ENCODE measurements around the gene EHD1. TPM values are rescaled to one million over a fixed set of nuclear protein-coding genes. Genes with fewer than 3 reads are reported as not detected.
A peak's percentile ranks its signal among the peaks of the same experiment; 100 is the strongest.

EHD1 gene
- total and polyA plus RNA-seq, 2 experiments from 2014 or later: 55.2 to 90.2 TPM

- no peak for DNase-seq
- 77 to 78% methylated on average over 8 of the region's 8 CpGs for WGBS, 2 experiments (ENCODE audit: low coverage in 1 of 2, low lambda C conversion rate in 2 of 2, missing lambda C conversion rate in 2 of 2)
- in situ Hi-C loops (cut with MboI): no loop called here
Observed at GRCh38 chr11:64919627-64920026, 41.2 kb upstream of the EHD1 start.

GRCh38 chr11:64918017-64918416 lies 39.6 kb upstream of the EHD1 start:
- H3K4me1 ChIP-seq (ENCODE audit: insufficient read depth): peaks cover 10% of the 10 kb centered on the region; the same call in 1 of the 2 replicates
- WGBS, 2 experiments (ENCODE audit: low coverage in 1 of 2, low lambda C conversion rate in 2 of 2, missing lambda C conversion rate in 2 of 2): 3 to 5% methylated on average over 4 of the region's 4 CpGs
- H3K27ac ChIP-seq: peak overlapping the region; percentile 58
- TF ChIP-seq EZH2phosphoT487 (IDR thresholded peaks at IDR 0.05; ENCODE audit: insufficient read depth, low read depth): no peak
- TF ChIP-seq EZH2 (IDR thresholded peaks at IDR 0.05; ENCODE audit: insufficient read depth, poor library complexity, severe bottlenecking): no peak
- peaks cover 19% of the 10 kb centered on the region for H3K79me2 ChIP-seq (ENCODE audit: insufficient read depth)
- H3K36me3 ChIP-seq (ENCODE audit: low read depth): no peaks in the 10 kb centered on the region
- no peaks in the 10 kb centered on the region for H3K27me3 ChIP-seq (replicated peaks; ENCODE audit: insufficient read depth)
- peak overlapping the region; percentile 68 for H3K9ac ChIP-seq
- in situ Hi-C loops (cut with MboI): no loop called here
- no peaks in the 10 kb centered on the region for H4K20me1 ChIP-seq (ENCODE audit: insufficient read depth)
- peak; percentile 89 for DNase-seq
- peak overlapping the region; percentile 81 for H3K4me2 ChIP-seq (ENCODE audit: unreplicated experiment)
- peaks cover 13% of the 10 kb centered on the region for H3F3A ChIP-seq (ENCODE audit: insufficient read depth)
- peak overlapping the region; percentile 90 for H3K4me3 ChIP-seq
- peak overlapping the region; percentile 84 for H2AFZ ChIP-seq
- H3K9me2 ChIP-seq (ENCODE audit: insufficient read depth): no peaks in the 10 kb centered on the region
- H3K9me3 ChIP-seq (ENCODE audit: low read depth): no peaks in the 10 kb centered on the region

More at GRCh38 chr11:64919627-64920026, 41.2 kb upstream of the EHD1 start:
- H2AFZ ChIP-seq: no peak overlapping the region
- no peak overlapping the region for H3K4me2 ChIP-seq (ENCODE audit: unreplicated experiment)
- TF ChIP-seq EZH2 (IDR thresholded peaks at IDR 0.05; ENCODE audit: insufficient read depth, poor library complexity, severe bottlenecking) (no peak), EZH2phosphoT487 (IDR thresholded peaks at IDR 0.05; ENCODE audit: insufficient read depth, low read depth) (no peak)
- H3K27me3 ChIP-seq (replicated peaks; ENCODE audit: insufficient read depth): no peaks in the 10 kb centered on the region
- H3F3A ChIP-seq (ENCODE audit: insufficient read depth): peaks cover 13% of the 10 kb centered on the region
- no peak overlapping the region for H3K9ac ChIP-seq
- H3K36me3 ChIP-seq (ENCODE audit: low read depth): no peaks in the 10 kb centered on the region
- no peak overlapping the region for H3K27ac ChIP-seq
- no peaks in the 10 kb centered on the region for H3K9me2 ChIP-seq (ENCODE audit: insufficient read depth)
- H3K4me1 ChIP-seq (ENCODE audit: insufficient read depth): peaks cover 10% of the 10 kb centered on the region; the same call in 1 of the 2 replicates
- H3K4me3 ChIP-seq: no peak overlapping the region
- H3K79me2 ChIP-seq (ENCODE audit: insufficient read depth): peaks cover 20% of the 10 kb centered on the region
- H3K9me3 ChIP-seq (ENCODE audit: low read depth): no peaks in the 10 kb centered on the region
- H4K20me1 ChIP-seq (ENCODE audit: insufficient read depth): no peaks in the 10 kb centered on the region

GRCh38 chr11:64917663-64917995 lies 39.2 kb upstream of the EHD1 start:
- Histone ChIP-seq H3K4me1 (ENCODE audit: insufficient read depth) (peaks cover 10% of the 10 kb centered on the region; the same call in 1 of the 2 replicates), H3K4me3 (peak overlapping the region; percentile 90), H3K36me3 (ENCODE audit: low read depth) (no peaks in the 10 kb centered on the region), H3K79me2 (ENCODE audit: insufficient read depth) (peaks cover 19% of the 10 kb centered on the region), H3K9me2 (ENCODE audit: insufficient read depth) (no peaks in the 10 kb centered on the region), H3F3A (ENCODE audit: insufficient read depth) (peaks cover 13% of the 10 kb centered on the region), H3K9ac (peak overlapping the region; percentile 68), H3K4me2 (ENCODE audit: unreplicated experiment) (peak overlapping the region; percentile 81), H3K27ac (peak overlapping the region; percentile 58), H3K9me3 (ENCODE audit: low read depth) (no peaks in the 10 kb centered on the region), H3K27me3 (replicated peaks; ENCODE audit: insufficient read depth) (no peaks in the 10 kb centered on the region), H4K20me1 (ENCODE audit: insufficient read depth) (no peaks in the 10 kb centered on the region), H2AFZ (peak overlapping the region; percentile 84)
- 2 to 4% methylated on average over 6 of the region's 6 CpGs for WGBS, 2 experiments (ENCODE audit: low coverage in 1 of 2, low lambda C conversion rate in 2 of 2, missing lambda C conversion rate in 2 of 2)
- peak; percentile 16 for DNase-seq
- TF ChIP-seq EZH2 (IDR thresholded peaks at IDR 0.05; ENCODE audit: insufficient read depth, poor library complexity, severe bottlenecking): no peak
- no peak for TF ChIP-seq EZH2phosphoT487 (IDR thresholded peaks at IDR 0.05; ENCODE audit: insufficient read depth, low read depth)
- in situ Hi-C loops (cut with MboI): no loop called here

GRCh38 chr11:64916775-64917662 lies 38.6 kb upstream of the EHD1 start, which contains the start of gene ATG2A:
TSS of gene ATG2A (minus strand) at chr11:64917209. CDS start at chr11:64917135, 74 bp downstream.
- peak within 1 kb of the TSS; percentile 92 for H3K4me2 ChIP-seq (ENCODE audit: unreplicated experiment)
- H3K9ac ChIP-seq: peak within 1 kb of the TSS; percentile 87
- no peaks in the 10 kb centered on the region for H3K27me3 ChIP-seq (replicated peaks; ENCODE audit: insufficient read depth)
- H3F3A ChIP-seq (ENCODE audit: insufficient read depth): peaks cover 13% of the 10 kb centered on the region
- in situ Hi-C loops (cut with MboI): no loop called here
- no peaks in the 10 kb centered on the region for H3K36me3 ChIP-seq (ENCODE audit: low read depth)
- peak within 1 kb of the TSS; percentile 84 for H2AFZ ChIP-seq
- TF ChIP-seq EZH2phosphoT487 (IDR thresholded peaks at IDR 0.05; ENCODE audit: insufficient read depth, low read depth) (no peak), EZH2 (IDR thresholded peaks at IDR 0.05; ENCODE audit: insufficient read depth, poor library complexity, severe bottlenecking) (no peak)
- DNase-seq: peak; percentile 99
- H3K27ac ChIP-seq: peak within 1 kb of the TSS; percentile 58
- H3K4me1 ChIP-seq (ENCODE audit: insufficient read depth): peaks cover 10% of the 10 kb centered on the region; the same call in 1 of the 2 replicates
- peaks cover 19% of the 10 kb centered on the region for H3K79me2 ChIP-seq (ENCODE audit: insufficient read depth)
- no peaks in the 10 kb centered on the region for H3K9me2 ChIP-seq (ENCODE audit: insufficient read depth)
- no peaks in the 10 kb centered on the region for H4K20me1 ChIP-seq (ENCODE audit: insufficient read depth)
- 1 to 3% methylated on average over 54 to 57 of the region's 57 CpGs for WGBS, 2 experiments (ENCODE audit: low coverage in 1 of 2, low lambda C conversion rate in 2 of 2, missing lambda C conversion rate in 2 of 2)
- peak within 1 kb of the TSS; percentile 90 for H3K4me3 ChIP-seq
- no peaks in the 10 kb centered on the region for H3K9me3 ChIP-seq (ENCODE audit: low read depth)

Data from GM23248 (cell line).